B cell (primary cell): ENCODE results near the gene NUDT14. TPM values are rescaled to one million over a fixed set of nuclear protein-coding genes. Genes with fewer than 3 reads are reported as not detected.
A peak's percentile ranks its signal among the peaks of the same experiment; 100 is the strongest.

ENCODE experiments used
- ATAC-seq: fragments of 200-7000 bp; cut with Tn5 transposase; one replicate; pipeline ENCODE4 v1.10.0; 2021; ENCODE audit warnings: low read depth, mild to moderate bottlenecking, moderate number of reproducible peaks, moderate library complexity
- CTCF ChIA-PET: fragments of 350-600 bp; sonication (Branson Sonifier 250); formaldehyde crosslinking; loops from one replicate; lab custom pipeline; 2021; ENCODE audit warnings: antibody characterized with exemption, inconsistent platforms; lab: Charles Lee
- POLR2A ChIA-PET: fragments of 350-600 bp; sonication (Branson Sonifier 250); formaldehyde crosslinking; loops from one replicate; lab custom pipeline; 2021; ENCODE audit warnings: antibody characterized with exemption; lab: Charles Lee
- DNase-seq: peaks from one replicate; pipeline ENCODE4 v3.0.0; 2013
- H2AFZ ChIP-seq: 2 replicates; pipeline ENCODE4 v1.6.1; 2012; ENCODE audit warnings: mild to moderate bottlenecking, low read depth, low read length; ENCODE audit not compliant: insufficient read depth, poor library complexity, severe bottlenecking
- H3K27ac ChIP-seq, 2 donors: 1 replicate in 1 of 2; 2 replicates in 1 of 2; pipeline ENCODE4 v1.5.1; 2012 to 2013; ENCODE audit warnings: low read length in 2 of 2, mild to moderate bottlenecking in 2 of 2, moderate library complexity in 1 of 2
- H3K27me3 ChIP-seq, 4 experiments: fragments of 200-600 bp in 1 of 4; sonication (generic) in 1 of 4; replicated peaks in 1 of 4; 1 replicate in 2 of 4; 2 replicates in 2 of 4; pipeline versions ENCODE4 v1.6.1 to v1.7.0; 2013 to 2016; ENCODE audit warnings: low read length in 3 of 4, mild to moderate bottlenecking in 2 of 4, mixed read lengths in 1 of 4, moderate library complexity in 1 of 4; ENCODE audit not compliant: insufficient read depth in 4 of 4, control insufficient read depth in 3 of 4; ENCODE audit errors: control extremely low read depth in 1 of 4
- H3K36me3 ChIP-seq, 2 experiments: replicated peaks in 1 of 2; 1 replicate in 1 of 2; 2 replicates in 1 of 2; pipeline versions ENCODE4 v1.6.1 to v1.7.1; 2013; ENCODE audit warnings: low read length in 1 of 2; ENCODE audit not compliant: insufficient read depth in 2 of 2, control insufficient read depth in 1 of 2; ENCODE audit errors: control extremely low read depth in 1 of 2, extremely low read depth in 1 of 2
- H3K4me1 ChIP-seq, 2 donors: fragments of 200-600 bp in 1 of 2; sonication (generic) in 1 of 2; 1 replicate in 1 of 2; 2 replicates in 1 of 2; pipeline versions ENCODE4 v1.5.1 to v1.6.1; 2013 to 2017; ENCODE audit warnings: low read length in 2 of 2; ENCODE audit not compliant: control insufficient read depth in 2 of 2, insufficient read depth in 2 of 2
- H3K4me2 ChIP-seq: replicated peaks from 2 replicates; pipeline ENCODE3; 2012; ENCODE audit warnings: mild to moderate bottlenecking, low read depth, low read length; ENCODE audit not compliant: poor library complexity, severe bottlenecking
- H3K4me3 ChIP-seq, 5 experiments: fragments of 200-600 bp in 1 of 5; sonication (generic) in 1 of 5; 1 replicate in 3 of 5; 2 replicates in 2 of 5; pipeline versions ENCODE4 v1.5.1 to v1.7.0; 2011 to 2016; ENCODE audit warnings: low read length in 4 of 5, mild to moderate bottlenecking in 4 of 5, low read depth in 2 of 5, control low read depth in 1 of 5, moderate library complexity in 1 of 5; ENCODE audit not compliant: insufficient read depth in 1 of 5; ENCODE audit errors: control extremely low read depth in 1 of 5, extremely low read depth in 1 of 5
- H3K79me2 ChIP-seq: fragments of 200-600 bp; sonication (generic); one replicate; pipeline ENCODE4 v1.6.0; 2016; ENCODE audit warnings: low read length; ENCODE audit not compliant: control insufficient read depth, insufficient read depth
- H3K9ac ChIP-seq: fragments of 200-600 bp; sonication (generic); 2 replicates; pipeline ENCODE4 v1.6.1; 2017; ENCODE audit warnings: mild to moderate bottlenecking, low read length, moderate library complexity
- H3K9me3 ChIP-seq, 3 donors: one replicate each; pipeline versions ENCODE4 v1.6.1 to v1.7.1; 2013; ENCODE audit warnings: low read length in 2 of 3; ENCODE audit not compliant: control insufficient read depth in 2 of 3, insufficient read depth in 1 of 3; ENCODE audit errors: control extremely low read depth in 1 of 3
- H4K20me1 ChIP-seq: 2 replicates; pipeline ENCODE4 v1.6.0; 2012; ENCODE audit warnings: mild to moderate bottlenecking, low read length; ENCODE audit not compliant: insufficient read depth, control insufficient read depth, poor library complexity, severe bottlenecking
- H3K27ac Mint-ChIP-seq: one replicate; pipeline ENCODE4 v1.8.0; 2021; ENCODE audit warnings: mixed read lengths
- H3K27me3 Mint-ChIP-seq: one replicate; pipeline ENCODE4 v1.8.0; 2021; ENCODE audit warnings: mixed read lengths
- H3K4me1 Mint-ChIP-seq: one replicate; pipeline ENCODE4 v1.8.0; 2021; ENCODE audit warnings: mixed read lengths
- H3K4me3 Mint-ChIP-seq: one replicate; pipeline ENCODE4 v1.8.0; 2021; ENCODE audit warnings: mixed read lengths
- H3K9me3 Mint-ChIP-seq: one replicate; pipeline ENCODE4 v1.8.0; 2022; ENCODE audit warnings: mixed read lengths; ENCODE audit not compliant: insufficient read depth
- CTCF ChIP-seq: fragments of 200-600 bp; IDR thresholded peaks from one replicate; pipeline ENCODE4 v1.8.0; 2022; ENCODE audit warnings: antibody characterized with exemption, mild to moderate bottlenecking
- EZH2 ChIP-seq: IDR thresholded peaks from 2 replicates; pipeline ENCODE4 v1.6.1; 2012; ENCODE audit warnings: borderline replicate concordance, low read depth, mild to moderate bottlenecking, moderate library complexity, low read length; ENCODE audit not compliant: insufficient read depth, poor library complexity, severe bottlenecking
- WGBS: methylation state at CpG from one replicate; pipeline ENCODE4 v1.1.5; 2013; ENCODE audit warnings: missing lambda C conversion rate; ENCODE audit not compliant: insufficient coverage; 5-methylcytosine and 5-hydroxymethylcytosine counted together
- intact Hi-C: fragments of 100-400 bp; cut with micrococcal nuclease; formaldehyde crosslinking; loops from one replicate; pipeline ENCODE4 v1.10.0; 2022
- polyA plus RNA-seq: library from polyadenylated mRNA; depleted of rRNA; stranded (reverse); fragments of >200 nt; gene quantifications from 2 replicates; pipeline ENCODE4 v1.2.3, GENCODE V29; 2012
- total RNA-seq, 2 donors: library from RNA; stranded (reverse); fragments of 120-200 nt in 1 of 2; gene quantifications; 1 replicate in 1 of 2; 2 replicates in 1 of 2; pipeline versions ENCODE4 v1.2.3 to v1.2.4, GENCODE V29; 2013 to 2022

NUDT14 gene
- total and polyA plus RNA-seq, 2 donors (not counting 1 experiment from before 2014, with no cell fraction given): 17.4 to 31.6 TPM

GRCh38 chr14:105192866-105193731 is 12.0 kb upstream of the NUDT14 start:
- ATAC-seq: peak; percentile 22
- WGBS: 5% methylated on average over 26 of the region's 29 CpGs
- Mint-ChIP-seq H3K27me3 (peaks cover 33% of the 10 kb centered on the region), H3K9me3 (no peaks in the 10 kb centered on the region), H3K27ac (no peak overlapping the region), H3K4me3 (peak overlapping the region; percentile 72), H3K4me1 (peaks cover 30% of the 10 kb centered on the region)
- no peaks in the 10 kb centered on the region for H4K20me1 ChIP-seq
- CTCF ChIA-PET: interaction anchor here (1.2 kb wide), 1 partner anchor 12 kb away, joined by 5 read pairs; no protein-coding TSS in a partner anchor
- intact Hi-C loops: no loop called here
- no peak overlapping the region for H3K27ac ChIP-seq
- H3K9ac ChIP-seq: peak overlapping the region; percentile 23
- peaks cover 0 to 55% (median 24%) of the 10 kb centered on the region in 4 experiments for H3K27me3 ChIP-seq
- no peaks in the 10 kb centered on the region for H3K36me3 ChIP-seq
- POLR2A ChIA-PET: no interaction called here
- DNase-seq: peak; percentile 39
- no peak for TF ChIP-seq EZH2
- no peak for TF ChIP-seq CTCF
- no peaks in the 10 kb centered on the region for H3K79me2 ChIP-seq
- peak overlapping the region; percentile 75 for H3K4me2 ChIP-seq
- H3K4me3 ChIP-seq: peak overlapping the region in 2 of 5 experiments; percentile 9 to 18
- peak overlapping the region; percentile 58 for H2AFZ ChIP-seq
- H3K9me3 ChIP-seq: peaks cover 0 to 23% (median 0%) of the 10 kb centered on the region in 3 donors
- peaks cover 43 to 47% of the 10 kb centered on the region in 2 donors for H3K4me1 ChIP-seq
